HFF-Myc (cell line): ENCODE data around the gene PPFIA3.
"Not testable (repeated sequence)": the region's sequence is repeated elsewhere in the genome, so short reads cannot be mapped to it uniquely, and the experiment has no call there.

Experiments
- DNase-seq: peaks from one replicate; pipeline ENCODE4 v3.0.0-alpha.2; 2011; ENCODE audit warnings: low read depth; ENCODE audit errors: extremely low read depth
- H3K4me3 ChIP-seq: replicated peaks from 2 replicates; pipeline ENCODE4 v1.5.1; 2011; ENCODE audit warnings: low read depth, mild to moderate bottlenecking, control low read depth, low read length
- CTCF ChIP-seq: IDR thresholded peaks from 2 replicates; pipeline ENCODE4 v1.5.1; 2012; ENCODE audit warnings: mild to moderate bottlenecking, low read depth, low read length, control low read depth; ENCODE audit errors: missing control alignments

Gene PPFIA3

GRCh38 chr19:49126575-49126974 is 7.2 kb downstream of the PPFIA3 start:
- no peak for TF ChIP-seq CTCF
- H3K4me3 ChIP-seq = no peak overlapping the region
- DNase-seq = no peak

DNA sequence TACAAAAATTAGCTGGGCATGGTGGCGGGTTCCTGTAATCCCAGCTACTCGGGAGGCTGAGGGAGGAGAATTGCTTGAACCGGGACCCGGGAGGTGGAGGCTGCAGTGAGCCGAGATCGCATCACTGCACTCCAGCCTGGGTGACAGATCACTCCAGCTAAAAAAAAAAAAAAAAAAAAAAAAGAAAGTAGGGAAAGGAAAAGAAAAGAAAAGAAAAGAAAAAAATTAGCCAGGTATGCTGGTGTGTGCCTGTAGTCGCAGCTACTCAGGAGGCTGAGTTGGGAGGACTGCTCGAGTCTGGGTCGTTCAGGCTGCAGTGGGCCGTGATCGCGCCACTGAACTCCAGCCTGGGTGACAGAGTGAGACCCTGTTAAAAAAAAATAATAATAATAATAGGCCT is 7.9 kb downstream of the PPFIA3 start:
- DNase-seq, H3K4me3 ChIP-seq: not testable (repeated sequence)

- DNase-seq = peak; percentile 83
- TF ChIP-seq CTCF = no peak
Observed at GRCh38 chr19:49127674-49128544, 8.6 kb downstream of the PPFIA3 start.

DNA sequence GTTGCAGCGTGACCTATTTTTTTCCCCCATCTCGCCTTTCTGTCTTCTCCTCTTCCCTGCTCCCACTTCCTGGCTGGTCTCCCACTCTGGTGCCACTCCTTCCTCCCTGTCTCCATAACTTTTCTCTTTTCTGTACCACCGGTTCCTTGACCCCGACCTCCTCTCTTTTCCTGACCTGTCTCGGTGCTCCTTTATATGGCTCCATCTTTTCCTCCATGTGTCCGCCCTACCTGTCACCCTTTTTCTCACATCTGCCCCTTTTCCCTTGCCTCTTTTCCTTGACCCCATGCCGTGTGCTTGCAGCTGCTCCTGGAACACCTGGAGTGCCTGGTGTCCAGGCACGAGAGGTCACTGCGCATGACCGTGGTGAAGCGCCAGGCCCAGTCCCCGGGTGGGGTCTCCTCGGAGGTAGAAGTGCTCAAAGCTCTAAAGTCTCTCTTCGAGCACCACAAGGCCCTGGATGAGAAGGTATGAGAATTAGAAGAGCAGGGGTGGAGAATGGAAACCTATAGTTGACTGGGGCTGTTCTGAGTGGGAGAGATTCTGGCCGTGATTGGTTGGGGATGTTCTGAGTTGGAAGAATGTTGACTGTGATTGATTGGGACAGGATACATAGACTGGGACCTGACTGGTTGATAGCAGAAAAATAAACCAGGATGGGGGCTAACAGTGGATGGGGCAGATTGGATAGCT is 9.3 kb downstream of the PPFIA3 start:
- no peak for TF ChIP-seq CTCF
- no peak for DNase-seq
- H3K4me3 ChIP-seq = no peak overlapping the region

More at GRCh38 chr19:49127674-49128544, 8.6 kb downstream of the PPFIA3 start:
- peak overlapping the region; percentile 21 for H3K4me3 ChIP-seq

DNA sequence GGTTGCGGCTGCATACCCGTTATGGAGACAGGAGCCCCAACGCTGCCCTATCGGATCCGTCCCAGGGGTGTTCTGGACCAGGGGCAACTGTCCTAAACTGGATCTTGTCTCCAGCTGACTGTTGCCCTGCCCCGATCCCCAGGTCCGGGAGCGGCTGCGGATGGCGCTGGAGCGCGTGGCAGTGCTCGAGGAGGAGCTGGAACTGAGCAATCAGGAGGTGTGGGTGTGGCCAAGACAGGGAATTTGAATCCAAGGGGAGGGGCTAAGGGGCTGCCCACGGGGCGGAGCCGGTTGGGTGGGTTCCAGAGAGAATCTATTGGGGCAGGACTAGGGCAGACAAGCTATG is 9.9 kb downstream of the PPFIA3 start:
- DNase-seq = no peak
- H3K4me3 ChIP-seq = no peak overlapping the region
- no peak for TF ChIP-seq CTCF

DNA sequence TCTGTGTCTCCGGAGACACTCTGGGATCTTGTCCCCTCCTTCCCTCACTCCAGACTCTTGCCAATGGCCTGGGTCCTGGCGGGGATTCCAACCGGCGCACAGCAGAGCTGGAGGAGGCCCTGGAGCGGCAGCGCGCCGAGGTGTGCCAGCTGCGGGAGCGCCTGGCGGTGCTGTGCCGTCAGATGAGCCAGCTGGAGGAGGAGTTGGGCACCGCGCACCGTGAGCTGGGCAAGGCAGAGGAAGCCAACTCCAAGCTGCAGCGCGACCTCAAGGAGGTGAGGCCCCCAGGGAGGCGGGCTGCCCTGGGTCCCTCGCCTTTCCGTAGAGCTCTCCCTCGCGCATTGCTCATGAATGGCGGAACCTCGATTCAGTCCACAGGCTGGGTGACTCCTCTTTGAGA is 11.0 kb downstream of the PPFIA3 start:
- H3K4me3 ChIP-seq = no peak overlapping the region
- TF ChIP-seq CTCF = no peak
- DNase-seq = no peak

DNA sequence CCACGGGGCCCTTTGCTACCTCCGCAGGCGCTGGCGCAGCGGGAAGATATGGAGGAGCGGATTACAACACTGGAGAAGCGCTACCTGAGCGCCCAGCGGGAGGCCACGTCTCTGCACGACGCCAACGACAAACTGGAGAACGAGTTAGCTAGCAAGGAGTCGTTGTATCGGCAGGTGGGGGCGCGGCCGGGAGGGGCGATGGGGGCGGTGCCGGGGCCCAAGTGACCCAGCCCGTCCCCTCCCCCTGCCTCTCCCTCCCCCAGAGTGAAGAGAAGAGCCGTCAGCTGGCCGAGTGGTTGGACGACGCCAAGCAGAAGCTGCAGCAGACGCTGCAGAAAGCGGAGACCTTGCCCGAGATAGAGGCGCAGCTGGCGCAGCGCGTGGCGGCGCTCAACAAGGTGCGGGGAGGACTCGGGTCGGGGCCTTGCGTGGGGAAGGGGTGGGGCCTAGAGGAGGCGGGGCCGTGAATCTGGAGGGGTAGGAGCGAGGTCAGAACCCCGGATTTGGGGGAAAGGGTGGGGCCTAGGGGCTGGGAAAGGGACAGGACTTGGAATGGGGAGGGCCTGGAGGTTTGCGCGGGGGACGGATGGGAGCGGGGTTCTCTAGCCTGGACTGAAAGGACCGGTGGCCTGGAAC is 13.7 kb downstream of the PPFIA3 start:
- TF ChIP-seq CTCF = no peak
- no peak for DNase-seq
- H3K4me3 ChIP-seq = no peak overlapping the region
